H4 (cell line): ENCODE data around the gene ABLIM2. TPM values are rescaled to one million over a fixed set of nuclear protein-coding genes. Genes with fewer than 3 reads are reported as not detected.
A peak's percentile ranks its signal among the peaks of the same experiment; 100 is the strongest.

Source experiments
- DNase-seq: peaks from one replicate; pipeline ENCODE4 v3.0.0-alpha.2; 2015; ENCODE audit warnings: low spot score
- total RNA-seq: library from RNA; depleted of rRNA; stranded (reverse); fragments of >200 nt; shearing (Covaris generic); gene quantifications from 2 replicates; pipeline ENCODE4 v1.2.3, GENCODE V29; 2014

Gene ABLIM2
- total RNA-seq, 1 experiment from 2014 or later, result 0.29 TPM

DNA sequence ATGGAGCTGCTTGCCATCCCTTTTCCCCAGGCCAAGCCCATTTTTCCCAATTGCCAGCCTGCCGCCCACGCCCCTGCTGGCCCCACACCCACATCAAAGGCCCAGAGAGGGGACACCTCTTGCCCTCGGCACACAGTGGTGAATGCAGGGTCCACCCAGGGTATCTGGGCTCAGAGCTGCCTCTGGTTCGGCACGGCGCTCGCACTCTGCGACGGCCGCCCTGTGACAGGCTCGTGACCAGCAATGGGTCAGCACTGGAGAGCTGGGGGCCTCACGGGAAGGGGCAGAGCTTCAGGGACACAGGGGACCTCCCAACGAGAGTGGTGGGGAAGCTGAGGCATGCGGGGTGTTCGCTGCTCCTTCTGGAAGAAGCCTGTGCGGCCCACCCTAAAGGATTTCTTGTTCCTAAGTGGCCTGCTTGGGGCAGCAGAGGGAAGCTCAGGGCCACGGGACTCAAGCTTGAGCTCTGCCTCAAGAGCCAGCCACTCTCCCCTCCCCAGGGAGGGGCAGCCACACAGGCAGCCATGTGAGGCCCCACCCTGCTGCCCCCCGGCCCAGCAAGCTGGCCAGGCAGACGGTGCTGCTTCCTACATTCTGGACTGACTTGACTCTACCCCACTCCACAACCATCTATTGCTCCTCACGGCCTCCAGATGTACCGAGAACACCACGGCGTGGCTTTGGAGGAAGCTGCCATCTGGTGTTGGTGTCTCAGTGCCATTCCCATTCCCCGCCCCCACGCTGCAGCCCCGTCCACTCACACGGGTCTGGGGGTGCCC is 73.7 kb downstream of the ABLIM2 start:
- no peak for DNase-seq

DNA sequence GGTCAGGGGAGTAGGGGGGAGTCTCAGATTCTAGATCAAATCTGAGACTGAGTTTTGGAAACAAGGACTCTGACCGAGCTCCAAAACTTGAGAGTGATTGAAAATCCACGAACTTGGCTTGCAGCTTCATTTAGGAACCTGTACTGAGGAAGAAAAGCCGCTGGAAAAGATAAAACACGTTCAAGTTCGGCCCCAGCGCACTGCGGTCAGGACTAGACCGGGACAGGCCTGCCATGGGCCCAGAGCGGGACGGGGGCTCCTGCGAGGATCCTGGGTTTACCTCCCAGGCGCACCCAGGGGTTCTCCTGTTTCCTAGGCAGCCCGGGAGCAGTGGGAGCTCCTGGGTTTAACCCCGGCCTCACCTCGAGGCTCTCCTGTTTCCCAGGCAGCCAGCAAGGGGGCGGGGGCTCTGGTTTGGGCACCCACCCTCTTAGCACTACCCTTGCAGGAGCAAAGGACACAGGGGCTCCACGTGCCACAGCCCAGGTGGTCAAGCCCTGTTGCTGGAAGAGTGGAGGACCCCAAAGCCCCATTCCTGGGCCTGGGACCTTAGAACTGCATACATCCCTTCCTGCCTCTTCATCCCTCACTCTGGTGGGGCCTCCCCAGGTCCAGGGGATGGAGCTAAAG is 74.5 kb downstream of the ABLIM2 start:
- no peak for DNase-seq

DNA sequence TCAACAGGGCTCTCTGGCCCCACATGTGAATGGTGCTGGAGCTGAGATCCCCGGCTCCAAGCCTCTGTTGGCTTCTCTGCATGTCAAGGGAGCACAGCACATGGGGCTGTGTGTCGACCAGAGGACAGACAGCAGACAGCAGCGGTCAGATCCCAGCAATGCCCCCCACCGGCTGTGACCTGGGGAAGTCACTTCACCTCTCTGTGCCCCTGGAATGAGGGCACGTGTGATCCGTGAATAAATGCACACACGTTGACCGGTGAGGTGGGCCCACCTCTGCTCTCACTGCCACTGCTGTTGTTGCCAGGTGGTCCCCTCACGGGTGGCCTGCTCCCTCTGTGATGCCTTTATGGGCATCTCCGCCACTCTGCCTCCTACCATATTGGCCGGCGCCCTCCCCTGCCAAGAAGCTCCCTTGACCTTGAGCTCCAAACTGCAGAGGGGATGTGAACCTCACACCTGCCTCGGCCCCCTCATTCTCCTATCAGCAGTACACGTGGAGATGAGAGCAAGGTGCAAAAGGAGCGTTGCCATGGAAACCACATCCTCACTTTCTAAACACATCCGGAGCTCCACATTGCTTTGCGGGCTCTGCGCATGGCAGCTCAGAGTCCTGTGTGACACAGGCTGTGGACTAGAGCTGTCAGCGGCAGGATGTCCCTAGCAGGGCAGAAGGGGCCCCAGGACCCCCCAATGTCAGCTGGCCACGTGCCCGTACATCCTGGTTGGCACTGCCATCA is 75.4 kb downstream of the ABLIM2 start:
- no peak for DNase-seq

DNA sequence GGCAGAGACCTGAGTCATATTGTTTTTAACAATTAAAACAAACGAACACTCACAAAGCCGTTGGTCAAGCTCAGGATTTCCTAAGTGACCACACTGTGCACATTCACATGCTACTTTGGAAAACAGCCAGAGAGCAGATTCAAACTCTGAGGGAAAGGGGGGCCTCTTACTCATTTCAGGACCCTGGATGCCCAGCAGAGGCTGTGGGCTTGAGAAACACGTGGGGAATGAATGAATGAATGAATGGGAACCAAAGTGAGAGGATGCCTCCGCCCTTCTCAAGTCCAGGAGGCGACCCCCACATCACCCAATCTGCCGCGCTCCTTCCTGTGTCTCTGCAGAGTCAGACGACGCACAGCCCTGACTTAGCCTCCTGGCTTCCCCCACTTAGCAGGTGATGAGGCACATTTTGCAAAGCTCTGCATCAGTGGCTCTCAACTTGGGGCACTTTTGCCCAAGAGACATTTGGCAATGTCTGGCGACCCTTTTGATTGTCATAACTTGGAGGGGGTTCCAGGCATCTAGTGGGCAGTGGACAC is 76.0 kb downstream of the ABLIM2 start:
- DNase-seq, result no peak

- no peak for DNase-seq
These were observed 76.7 kb downstream of the ABLIM2 start for GRCh38 chr4:8081621-8082516.

- DNase-seq, result no peak
These were observed 77.4 kb downstream of the ABLIM2 start for GRCh38 chr4:8081171-8081570.

GRCh38 chr4:8080754-8081065 is 77.9 kb downstream of the ABLIM2 start:
- no peak for DNase-seq

DNA sequence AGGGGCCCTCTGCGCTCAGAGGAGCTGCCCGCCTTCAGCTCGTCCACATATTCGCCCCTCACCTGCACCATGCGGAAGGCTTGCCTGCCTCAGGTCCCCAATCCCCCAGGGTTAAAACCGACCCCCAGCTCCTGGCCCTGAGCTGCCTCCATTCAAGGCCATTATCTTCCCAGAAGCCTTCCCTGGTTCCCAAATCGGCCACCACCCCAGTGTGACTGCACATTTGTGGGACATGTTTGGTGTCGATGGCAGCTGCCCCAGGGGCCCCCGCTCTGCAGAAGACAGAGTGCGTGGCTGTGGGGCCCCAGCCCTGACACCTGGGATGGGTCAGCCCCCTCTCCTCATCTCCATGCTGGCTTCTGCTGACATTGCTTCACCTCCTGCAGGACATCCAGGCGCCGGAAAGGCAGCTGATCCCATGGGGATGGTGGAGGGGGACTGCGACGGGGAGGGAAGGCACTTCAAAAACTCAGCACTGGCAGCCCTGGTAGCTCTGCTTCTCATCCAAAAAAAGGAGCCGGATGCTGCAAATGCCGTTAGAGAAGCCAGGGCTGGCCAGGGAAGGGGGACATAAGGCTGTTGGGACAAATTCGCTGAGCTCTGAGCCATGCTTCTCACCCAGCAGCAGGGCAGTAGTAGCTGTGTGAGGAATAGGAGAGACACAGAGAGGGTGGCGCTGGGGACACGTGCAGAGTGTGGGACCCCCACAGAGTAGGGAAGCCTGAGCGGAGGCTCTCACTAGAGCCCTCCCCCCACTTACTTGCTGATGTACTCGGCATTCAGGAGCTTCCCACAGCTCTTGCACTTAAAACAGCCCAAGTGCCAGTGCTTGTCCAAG is 78.5 kb downstream of the ABLIM2 start:
- no peak for DNase-seq

DNA sequence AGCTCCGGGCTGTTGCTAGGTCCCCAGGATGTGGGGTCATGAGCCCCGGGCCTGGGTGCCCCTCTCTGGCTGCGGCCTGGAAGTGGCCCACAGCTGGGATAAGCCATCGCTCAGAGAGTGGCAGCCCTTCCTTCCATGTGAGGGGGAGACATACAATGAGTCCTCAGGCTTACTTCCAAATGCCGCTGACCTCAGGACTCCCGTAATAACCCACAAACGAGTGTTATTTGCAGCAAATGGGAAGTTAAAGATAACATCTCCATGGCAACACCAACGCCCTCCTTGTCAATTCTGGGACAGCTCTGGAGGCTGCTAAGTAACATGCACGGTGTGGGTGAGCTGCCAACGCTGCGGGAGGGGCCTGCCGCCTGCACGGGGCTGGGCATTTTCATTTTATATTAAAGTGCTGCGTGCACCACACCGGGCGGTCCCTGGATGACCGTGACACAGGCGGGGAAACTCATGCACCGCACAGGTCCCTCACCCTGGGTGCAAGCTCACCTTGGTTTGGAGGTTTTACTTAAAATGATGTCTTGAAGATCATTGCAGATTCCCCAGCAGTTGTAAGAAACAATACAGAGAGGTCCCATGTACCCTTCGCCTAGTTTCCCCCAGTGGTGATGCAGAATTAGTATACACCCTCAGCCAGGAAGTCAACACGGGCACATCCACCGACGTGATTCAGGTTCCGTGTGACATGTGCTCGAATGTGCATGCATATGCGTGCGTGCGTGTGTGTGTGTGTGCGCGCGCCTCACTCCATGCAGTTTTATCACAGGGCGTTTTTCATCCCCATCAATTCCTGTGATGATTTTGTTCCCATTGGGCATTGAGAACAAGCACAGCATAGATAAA is 79.4 kb downstream of the ABLIM2 start:
- peak; percentile 83 for DNase-seq

- DNase-seq, result no peak
These were observed 80.0 kb downstream of the ABLIM2 start for GRCh38 chr4:8078610-8079015.

- no peak for DNase-seq
These were observed 80.5 kb downstream of the ABLIM2 start for GRCh38 chr4:8078109-8078494.

- DNase-seq, result no peak
These were observed 81.2 kb downstream of the ABLIM2 start for GRCh38 chr4:8077181-8078108.

GRCh38 chr4:8076023-8076422 is 82.6 kb downstream of the ABLIM2 start:
- DNase-seq, result no peak

- no peak for DNase-seq
These were observed 85.3 kb downstream of the ABLIM2 start for GRCh38 chr4:8073206-8073863.

GRCh38 chr4:8072235-8072968 is 86.2 kb downstream of the ABLIM2 start:
- DNase-seq, result no peak

DNA sequence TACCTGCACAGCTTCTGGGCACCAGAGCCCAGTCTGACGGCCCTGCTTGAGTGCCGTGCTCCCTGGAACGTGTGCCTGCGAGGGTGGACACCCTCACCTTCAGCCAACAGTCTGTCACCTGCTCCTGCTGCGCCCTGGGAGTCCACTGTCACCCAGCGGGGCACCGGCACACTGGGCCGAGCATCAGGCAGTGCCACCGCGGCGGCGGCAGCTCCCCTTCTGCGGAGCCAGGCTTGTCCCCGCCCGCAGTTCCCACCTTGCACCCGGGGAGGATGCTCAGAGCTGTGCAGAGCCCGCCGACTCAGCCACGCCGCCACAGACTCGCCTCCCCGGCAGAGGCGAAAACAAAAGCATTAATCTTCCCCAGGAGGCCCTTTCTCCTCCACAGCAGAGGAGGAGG is 86.8 kb downstream of the ABLIM2 start:
- DNase-seq, result no peak
